NCI-H2029 treated with DMSO at 0.1 percent for 48 hours (cell line): ENCODE results near the gene GLT8D1.
A peak's percentile ranks its signal among the peaks of the same experiment; 100 is the strongest.
"Not testable (repeated sequence)": the region's sequence is repeated elsewhere in the genome, so short reads cannot be mapped to it uniquely, and the experiment has no call there.

ENCODE experiments used
- DNase-seq: peaks from one replicate; lab custom pipeline; 2025; lab: John Stamatoyannopoulos, UW

The GLT8D1 gene, protein sequence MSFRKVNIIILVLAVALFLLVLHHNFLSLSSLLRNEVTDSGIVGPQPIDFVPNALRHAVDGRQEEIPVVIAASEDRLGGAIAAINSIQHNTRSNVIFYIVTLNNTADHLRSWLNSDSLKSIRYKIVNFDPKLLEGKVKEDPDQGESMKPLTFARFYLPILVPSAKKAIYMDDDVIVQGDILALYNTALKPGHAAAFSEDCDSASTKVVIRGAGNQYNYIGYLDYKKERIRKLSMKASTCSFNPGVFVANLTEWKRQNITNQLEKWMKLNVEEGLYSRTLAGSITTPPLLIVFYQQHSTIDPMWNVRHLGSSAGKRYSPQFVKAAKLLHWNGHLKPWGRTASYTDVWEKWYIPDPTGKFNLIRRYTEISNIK

DNA sequence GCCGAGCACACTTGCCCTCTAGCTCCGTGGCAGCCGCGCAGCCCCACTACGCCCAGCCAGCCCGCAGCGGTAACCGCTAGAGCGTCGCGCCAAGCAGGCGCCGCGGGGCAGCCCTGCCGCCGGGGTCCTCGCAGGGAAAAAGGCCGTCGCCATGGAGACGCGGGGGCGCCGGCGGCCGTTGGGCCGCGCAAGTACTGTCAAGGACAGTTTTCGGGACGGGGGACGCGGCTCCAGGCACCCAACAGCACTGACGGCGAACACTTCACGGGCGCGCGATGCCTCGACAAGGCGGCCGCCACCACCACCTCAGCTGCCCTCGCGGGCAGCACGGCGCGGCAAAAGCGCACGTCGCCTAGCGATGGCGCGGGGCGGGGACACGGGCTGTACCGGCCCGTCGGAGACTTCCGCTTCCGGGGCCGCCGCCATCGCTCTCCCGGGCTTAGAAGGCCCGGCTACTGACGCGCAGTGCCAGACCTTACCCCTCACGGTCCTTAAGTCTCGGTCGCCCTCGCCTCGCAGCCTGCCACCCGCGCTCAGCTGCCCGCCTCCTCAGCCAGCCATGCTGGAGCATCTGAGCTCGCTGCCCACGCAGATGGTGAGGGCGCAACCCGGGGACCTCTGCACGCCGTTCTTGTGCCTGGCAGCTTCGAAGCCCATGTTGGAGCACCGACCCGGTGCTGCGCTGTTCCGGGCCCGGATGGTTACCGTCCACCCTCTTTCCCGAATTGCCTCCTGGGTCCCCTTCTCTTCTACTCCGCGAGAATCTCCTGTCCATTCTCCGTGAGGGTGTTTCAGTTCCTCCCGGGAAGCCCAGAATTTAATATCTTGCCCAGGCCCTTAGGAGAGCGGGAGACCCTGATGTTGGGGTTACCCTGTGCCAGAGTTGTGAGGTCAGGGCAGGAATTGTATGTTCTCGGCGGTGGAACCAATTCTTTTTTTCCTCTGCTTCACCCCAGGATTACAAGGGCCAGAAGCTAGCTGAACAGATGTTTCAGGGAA lies at the start of gene GLT8D1, which contains the start of gene SPCS1:
TSS of gene GLT8D1 (minus strand) at position 104 of the 999 bp plus-strand sequence. CDS start 5,331 bp downstream, outside the sequence.
TSS of gene SPCS1 (plus strand) at position 419 of the 999 bp plus-strand sequence. CDS start at position 560, 141 bp downstream.
- DNase-seq, result peak; percentile 24

DNA sequence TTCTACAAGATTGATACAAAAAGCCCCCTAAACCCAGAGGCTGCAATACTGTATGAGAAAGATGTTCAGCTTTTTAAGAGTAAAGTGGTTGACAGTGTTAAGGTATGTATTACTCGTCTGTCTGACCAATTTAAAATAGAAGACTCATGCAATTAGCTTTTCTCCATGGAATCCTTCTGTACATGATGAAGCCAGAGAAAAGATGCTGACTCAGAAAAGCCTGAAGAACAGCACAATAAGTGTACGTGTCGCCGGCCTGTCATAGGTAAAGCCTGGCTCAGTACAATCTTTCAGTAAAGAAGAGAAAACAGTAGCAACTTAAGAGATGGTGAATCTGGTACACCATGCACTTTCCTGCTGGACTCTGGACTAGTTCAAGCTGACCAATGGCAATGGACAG lies 48.8 kb upstream of the GLT8D1 start:
- no peak for DNase-seq

DNA sequence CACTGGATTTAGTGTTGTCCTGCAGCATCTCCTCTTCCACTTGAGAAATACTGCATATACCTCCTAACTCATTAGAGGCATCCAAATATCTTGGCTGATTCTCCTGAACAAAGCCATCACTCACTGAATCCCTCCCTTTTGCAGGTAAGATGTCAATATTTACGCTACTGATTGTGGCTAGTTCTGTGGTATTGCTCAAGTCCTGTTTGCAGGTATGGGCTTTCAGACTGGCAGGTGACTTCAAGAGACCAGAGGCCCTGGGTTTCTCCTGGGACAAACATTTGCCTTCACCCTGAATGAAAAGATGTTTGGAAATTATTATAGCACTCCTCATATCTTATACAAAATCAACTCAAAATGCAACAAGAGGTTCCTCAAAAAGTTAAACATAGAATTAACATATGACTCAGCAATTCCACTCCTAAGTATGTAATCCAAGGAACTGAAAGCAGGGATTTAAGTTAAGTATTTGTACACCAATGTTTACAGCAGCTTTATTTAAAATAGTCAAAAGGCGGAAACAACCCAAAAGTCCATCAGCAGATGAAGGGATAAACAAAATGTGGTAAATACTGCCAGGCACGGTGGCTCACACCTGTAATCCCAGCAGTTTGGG lies 46.6 kb upstream of the GLT8D1 start:
- DNase-seq, result no peak

DNA sequence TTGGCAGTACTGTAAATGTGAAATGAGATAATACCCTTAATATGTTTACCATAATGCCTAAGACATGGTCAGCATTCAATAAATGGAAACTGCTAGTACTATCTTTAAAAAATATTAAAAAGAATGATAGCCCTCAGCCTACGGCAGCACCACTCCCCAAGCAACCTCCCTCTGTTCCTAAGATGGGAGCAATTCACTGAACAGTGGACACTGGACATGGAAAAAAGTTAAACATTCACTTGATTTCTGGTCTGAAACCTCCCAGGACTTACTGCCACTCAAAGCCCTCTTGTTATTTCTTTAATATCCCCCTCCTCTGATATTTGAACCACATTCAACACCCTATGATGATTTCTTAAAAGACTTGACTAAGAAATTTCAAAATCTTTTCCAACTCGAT lies 38.1 kb upstream of the GLT8D1 start:
- DNase-seq, result no peak

DNA sequence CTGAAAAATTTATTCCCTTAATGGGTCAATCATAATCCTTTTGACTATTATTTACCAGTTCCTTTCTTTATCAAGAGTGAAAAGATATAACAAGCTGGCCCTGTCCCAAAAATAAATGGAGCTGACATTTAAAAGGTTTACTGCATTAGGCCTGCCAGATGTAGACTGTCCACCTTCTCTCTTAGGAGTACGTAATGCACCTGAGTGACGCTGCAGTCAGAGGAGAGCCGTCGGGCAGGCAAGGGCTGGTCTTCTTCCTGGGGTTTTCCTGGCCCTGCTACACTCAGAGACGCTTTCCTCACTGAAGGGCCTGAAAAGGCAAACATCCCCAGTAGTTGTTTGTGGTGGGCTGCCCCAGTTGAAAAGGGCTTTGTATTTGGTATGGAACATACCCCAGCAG lies 37.6 kb upstream of the GLT8D1 start:
- DNase-seq, result no peak

DNA sequence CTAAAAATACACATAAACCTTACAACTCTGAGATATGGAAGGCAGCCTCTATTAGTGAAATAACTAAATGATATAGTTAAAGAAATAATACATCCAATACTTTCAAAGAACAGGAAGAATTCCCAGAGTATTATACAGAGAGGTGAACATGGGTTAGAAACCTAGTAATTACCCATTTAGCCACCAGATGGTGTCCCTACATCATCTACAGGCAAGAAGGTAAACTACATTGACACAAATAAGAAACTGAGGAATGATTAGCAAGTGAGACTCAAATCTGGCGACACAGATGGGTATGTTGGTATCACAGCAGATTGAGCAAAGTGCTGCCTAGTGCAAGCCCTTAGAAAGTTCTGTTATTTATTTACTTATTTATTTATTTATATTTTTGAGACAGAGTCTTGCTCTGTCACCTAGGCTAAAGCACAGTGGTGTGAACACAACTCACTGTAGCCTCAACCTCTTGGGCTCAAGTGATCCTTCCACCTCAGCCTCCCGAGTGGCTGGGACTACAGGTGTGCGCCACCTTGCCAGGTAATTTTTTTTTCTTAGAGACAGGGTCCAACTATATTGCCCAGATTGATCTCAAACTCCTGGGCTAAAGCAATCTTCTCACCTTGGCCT lies 36.9 kb upstream of the GLT8D1 start:
- DNase-seq, result no peak

DNA sequence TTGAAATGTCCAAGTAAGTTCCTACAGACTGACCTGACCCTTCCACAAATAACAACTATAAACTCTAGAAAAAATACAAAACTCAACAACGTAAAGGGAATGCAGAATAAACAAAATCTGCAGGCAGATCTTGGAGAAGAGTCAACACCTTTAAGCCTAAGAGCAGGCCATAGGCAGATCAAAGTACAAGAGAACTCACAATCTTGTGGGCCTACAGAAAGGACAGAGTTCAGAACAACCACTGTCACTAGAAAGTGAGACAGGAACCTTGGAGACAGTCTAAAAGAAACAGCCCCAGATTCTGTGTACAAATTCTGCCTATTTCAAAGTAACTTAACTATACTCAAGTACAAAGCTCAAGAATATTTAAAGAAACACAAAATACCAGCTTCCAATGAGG lies 34.1 kb upstream of the GLT8D1 start:
- DNase-seq, result no peak

DNA sequence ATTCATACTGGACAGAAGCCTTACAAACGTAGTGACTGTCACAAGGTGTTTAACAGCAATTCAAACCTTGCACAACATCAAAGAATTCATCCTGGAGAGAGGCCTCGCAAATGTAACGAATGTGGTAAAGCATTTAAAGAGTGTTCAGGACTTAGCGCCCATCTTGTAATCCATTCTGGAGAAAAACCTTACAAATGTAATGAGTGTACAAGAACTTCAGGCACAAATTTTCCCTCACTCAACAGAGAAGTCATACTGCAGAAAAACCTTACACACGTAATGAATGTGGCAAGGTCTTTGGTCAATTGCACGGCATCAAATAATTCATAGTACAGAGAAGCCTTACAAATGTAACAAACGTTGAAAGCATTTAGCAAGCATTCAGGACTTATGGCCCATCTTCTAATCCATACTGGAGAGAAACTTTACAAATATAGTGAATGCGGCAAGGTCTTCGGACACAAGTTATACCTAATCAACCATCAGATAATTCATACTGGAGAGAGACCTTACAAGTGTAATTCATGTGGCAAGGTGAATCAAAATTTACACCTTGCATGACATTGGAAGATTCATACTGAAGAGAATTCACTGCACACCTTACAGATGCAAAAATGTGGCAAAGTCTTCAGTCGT lies 27.8 kb upstream of the GLT8D1 start:
- DNase-seq, result no peak

DNA sequence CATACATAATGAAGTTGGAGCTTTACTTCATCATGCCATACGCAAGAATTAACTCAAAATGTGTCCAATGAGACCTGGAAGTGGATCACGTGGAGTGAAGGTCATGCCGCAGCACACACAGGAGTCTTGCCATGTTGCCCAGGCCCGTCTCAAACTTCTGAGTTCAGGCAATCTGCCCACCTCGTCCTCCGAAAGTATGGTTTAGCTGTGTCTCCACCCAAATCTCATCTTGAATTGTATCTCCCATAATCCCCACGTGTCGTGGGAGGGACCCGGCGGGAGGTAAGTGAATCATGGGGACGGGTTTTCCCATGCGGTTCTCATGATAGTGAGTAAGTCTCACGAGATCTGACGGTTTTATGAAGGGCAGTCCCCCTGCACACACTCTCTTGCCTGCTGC lies 26.0 kb upstream of the GLT8D1 start:
- DNase-seq, result no peak

DNA sequence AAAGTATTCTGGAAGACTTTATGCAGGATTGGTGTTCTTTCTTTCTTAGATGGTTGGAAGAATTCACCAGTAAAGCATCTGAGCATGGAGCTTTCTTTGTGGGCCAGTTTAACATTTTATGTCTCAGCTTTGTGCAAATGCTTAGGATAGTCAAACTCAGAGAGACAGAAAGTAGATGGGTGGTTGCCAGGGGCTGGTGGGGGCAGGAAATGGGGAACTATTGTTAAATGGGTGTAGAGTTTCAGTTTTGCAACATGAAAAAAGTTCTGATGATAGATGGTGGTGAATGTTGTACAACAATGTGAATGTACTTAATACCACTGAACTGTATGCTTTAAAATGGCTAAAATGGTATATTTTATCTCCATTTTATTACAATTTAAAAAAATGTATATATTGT lies 25.1 kb upstream of the GLT8D1 start:
- DNase-seq, result no peak

DNA sequence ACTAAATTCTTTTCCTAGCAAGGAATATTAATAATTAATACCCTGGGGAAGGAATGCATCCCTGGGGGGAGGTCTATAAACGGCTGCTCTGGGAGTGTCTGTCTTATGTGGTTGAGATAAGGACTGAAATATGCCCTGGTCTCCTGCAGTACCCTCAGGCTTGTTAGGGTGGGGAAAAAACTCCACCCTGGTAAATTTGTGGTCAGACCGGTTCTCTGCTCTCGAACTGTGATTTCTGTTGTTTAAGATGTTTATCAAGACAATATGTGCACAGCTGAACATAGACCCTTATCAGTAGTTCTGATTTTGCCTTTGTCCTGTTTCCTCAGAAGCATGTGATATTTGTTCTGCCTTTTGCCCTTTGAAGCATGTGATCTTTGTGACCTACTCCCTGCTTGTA lies 23.2 kb upstream of the GLT8D1 start:
- not testable (repeated sequence) for DNase-seq

DNA sequence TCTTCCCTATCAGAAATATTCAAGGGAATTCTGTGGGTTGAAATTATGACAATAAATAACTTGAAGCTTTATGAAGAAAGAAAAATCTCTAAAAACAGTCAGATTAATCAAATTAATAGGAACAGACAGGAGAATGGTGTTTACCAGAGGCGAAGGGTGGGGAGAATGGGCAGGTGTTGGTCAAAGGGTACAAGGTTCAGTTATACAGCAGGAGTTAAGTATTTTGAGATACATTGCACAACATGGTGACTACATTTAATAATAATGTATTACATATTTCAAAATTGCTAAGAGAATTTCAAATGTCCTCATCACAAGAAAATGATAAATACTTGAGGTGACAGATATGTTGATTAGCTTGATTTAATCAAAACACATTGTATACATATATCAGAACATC lies 18.9 kb upstream of the GLT8D1 start:
- no peak for DNase-seq

DNA sequence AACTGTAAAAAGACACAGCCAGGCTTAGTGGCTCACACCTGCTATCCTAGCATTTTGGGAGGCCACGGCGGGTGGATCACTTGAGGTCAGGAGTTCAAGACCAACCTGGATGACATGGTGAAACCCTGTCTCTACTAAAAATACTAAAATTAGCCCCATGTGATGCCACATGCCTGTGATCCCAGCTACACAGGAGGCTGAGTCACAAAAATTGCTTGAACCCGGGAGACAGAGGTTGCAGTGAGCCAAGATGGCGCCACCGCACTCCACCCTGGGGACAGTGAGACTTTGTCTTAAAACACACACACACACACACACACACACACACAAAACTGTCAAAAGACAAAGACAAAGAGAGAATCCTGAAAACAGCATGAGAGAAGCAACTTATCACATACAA lies 18.3 kb upstream of the GLT8D1 start:
- DNase-seq, result no peak

DNA sequence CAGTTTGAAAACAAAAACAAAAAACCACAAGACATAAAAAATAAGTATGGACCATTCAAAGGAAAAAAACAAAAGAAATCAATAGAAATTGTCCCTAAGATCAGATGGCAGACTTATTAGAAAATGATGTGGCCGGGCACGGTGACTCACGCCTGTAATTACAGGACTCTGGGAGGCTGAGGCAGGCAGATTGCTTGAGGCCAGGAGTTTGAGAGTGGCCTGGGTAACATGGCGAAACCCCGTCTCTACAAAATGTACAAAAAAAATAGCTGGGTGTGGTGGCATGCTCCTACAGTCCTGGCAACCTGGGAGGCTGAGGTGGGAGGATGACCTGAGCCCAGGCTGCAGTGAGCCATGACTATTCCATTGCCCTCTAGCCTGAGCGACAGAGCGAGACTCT lies 16.9 kb upstream of the GLT8D1 start:
- DNase-seq, result no peak

DNA sequence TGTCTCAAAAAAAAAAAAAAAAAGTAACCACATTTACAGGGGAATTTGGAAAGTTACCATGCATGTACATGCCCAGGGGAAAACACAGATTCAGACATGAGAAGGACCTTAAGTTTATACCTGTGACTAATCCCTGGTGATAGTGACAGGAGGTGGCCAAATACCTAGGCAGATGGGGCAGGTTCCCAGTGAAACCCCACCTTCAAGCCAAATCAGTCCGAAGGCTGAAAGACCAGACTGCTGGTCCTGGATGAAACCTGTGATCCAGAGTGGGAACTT lies 16.1 kb upstream of the GLT8D1 start:
- DNase-seq, result no peak

DNA sequence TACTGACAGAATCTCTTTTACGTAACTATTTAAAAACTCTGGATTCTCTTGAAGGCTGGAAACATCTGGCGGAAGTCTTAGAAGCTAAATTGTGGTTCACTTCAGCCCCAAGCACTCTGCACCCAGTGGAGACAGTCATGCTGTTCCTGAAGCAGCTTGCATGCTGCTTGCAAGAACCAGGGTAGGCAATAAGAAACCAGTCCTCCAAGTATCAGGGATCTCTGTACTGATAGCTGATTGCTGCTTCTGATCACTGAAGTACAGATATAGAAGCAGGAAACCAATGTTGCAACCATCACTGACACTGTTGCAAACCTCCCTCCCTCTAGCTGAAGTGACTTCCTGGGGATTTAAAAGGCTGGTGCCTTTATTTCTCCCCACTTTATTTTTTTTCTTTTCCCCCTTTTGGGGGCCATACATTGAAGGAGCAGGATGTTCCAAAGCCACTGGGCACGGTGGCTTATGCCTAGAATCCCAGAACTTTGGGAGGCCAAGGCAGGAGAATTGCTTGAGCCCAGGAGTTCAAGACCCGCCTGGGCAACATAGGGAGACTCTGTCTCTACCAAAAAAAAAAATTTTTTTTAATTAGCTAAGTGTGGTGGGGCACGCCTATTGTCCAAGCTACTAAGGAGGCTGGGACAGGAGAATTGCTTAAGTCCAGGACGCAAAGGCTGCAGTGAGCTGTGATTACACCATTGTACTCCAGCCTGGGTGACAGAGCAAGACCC lies 15.6 kb upstream of the GLT8D1 start:
- no peak for DNase-seq

DNA sequence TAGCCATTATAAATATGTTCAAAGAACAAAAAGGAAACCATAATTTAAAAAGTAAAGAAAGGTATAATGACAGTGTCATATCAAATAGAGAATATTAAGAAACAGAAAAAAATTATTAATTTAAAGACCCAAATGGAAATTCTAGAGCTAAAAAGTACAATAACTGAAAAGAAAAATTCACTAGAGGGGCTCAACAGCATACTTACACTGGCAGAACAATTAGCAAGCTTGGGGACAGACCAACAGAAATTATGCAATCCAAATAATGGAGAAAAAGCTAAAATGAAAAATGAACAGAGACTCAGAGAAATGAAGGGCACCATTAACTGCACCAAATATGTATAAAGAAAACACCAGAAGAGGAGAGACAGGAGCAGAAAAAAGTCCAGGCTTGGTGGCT lies 14.0 kb upstream of the GLT8D1 start:
- DNase-seq, result no peak

DNA sequence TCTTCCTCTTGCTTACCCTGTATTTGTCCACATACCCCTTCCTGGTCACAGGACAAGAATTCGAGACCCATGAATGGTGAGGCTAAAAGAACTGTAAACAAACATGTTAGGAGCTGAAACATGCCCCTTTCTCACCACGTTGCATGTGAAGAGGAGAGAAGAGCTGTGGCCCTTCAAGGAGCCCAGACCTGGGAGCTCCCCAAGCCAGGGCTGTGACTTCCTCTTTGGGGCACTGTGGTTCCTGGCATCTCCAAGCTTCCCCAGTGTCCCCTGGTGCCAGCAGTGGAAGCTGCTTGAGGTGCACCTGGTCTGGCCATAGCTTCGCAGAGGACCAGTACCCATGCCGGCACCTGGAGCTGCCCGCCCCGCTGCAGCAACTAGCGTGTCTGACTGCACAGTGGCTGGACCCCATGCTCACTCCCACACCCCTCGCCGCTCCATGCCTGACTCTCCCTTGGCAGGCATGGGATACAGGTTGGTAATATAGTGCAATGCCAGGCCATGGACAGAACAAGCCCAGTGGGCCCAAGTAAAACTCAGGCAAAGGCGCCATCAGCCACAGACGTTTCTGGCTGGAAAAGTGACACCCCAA lies 10.2 kb upstream of the GLT8D1 start:
- DNase-seq, result no peak

DNA sequence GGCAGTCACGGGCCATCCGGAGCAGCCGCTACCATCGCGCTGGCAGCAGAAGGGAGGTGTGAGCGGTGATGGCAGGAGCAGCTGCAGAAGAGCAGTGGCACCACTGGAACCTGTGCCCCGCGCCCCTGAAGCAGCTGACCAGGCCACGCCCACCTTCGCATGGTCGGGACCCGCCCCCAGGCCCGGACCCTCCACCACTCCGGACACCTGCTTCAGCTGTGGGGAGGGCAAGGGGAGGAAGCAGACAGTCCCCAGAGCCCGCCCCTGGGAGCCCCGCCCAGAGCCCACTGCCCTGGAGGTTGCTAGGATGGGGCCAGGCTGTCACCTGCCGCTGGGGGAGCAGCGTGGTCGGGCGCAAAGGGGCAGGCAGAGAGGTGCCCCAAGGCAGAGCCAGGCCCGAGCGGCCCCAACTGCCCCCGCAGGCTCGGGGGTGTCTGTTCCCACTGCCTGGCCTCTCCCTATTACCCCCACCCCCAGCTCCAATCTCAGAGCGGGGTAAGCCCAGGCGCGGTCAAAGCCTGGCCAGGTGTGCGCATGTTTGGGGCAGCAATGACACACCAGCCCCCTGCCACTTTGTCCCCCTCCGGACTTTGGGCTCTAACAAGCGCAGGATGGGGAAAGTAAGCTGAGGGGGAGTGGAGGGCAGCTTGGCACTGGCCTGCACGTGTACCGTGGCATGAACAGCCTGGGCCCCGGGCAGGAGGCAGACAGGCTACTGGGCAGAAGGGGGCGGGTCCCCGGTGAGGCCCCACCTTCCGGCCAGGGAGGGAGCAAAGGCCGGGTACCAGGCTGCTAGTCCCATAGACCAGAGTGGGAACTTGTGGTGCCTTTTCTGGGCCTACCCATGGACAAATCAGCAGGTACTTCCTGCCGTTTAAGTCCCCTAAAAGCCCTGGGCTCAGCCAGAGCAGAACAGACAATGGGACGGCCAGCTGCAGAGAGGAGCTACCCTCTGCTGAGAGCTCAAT lies 9.0 kb upstream of the GLT8D1 start:
- DNase-seq, result no peak
